ENCODE results near the gene SORCS1.

DNA sequence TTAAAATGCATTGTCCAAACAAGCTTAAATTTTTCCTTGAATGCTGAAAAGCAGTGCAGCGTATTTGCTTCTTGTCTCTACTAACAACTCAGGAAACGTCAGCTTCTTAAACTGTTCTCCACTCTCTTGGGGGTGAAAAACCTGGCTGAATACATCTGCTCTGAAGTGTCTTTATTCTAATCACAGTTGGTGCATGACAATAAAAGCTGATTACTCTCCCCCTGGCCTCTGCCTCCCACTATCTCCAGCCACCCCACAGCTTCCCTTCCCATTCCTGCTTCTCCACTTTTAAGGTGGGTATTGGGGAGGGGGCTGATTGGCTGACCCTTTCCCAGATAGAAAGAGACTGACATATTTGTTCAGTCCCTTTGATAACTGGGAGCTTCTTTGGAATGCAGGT, 456.0 kb downstream of the SORCS1 start:
- TF ChIP-seq POLR2A (IDR thresholded peaks at IDR 0.05; ENCODE audit: borderline replicate concordance, extremely low read depth, insufficient read depth, insufficient read length), result no peak
- no peak for TF ChIP-seq EZH2phosphoT487 (IDR thresholded peaks at IDR 0.05; ENCODE audit: borderline replicate concordance)
- no peak for TF ChIP-seq CTCF (IDR thresholded peaks at IDR 0.05 in 2 of 3, conservative IDR thresholded peaks at IDR 0.05 in 1 of 3; ENCODE audit: borderline replicate concordance in 1 of 3, insufficient read depth in 1 of 3, low read depth in 2 of 3, low read length in 2 of 3)
- TF ChIP-seq JUND (IDR thresholded peaks at IDR 0.05), result no peak
- TF ChIP-seq TCF7L2 (IDR thresholded peaks at IDR 0.05; ENCODE audit: borderline replicate concordance, extremely low read depth, insufficient read depth, insufficient read length), result no peak
- TF ChIP-seq SP1 (IDR thresholded peaks at IDR 0.05; ENCODE audit: low read depth), result no peak
- TF ChIP-seq ZNF274 (IDR thresholded peaks at IDR 0.05; ENCODE audit: low read depth, low read length), result no peak
- TF ChIP-seq EZH2 (IDR thresholded peaks at IDR 0.05), result no peak

All from HCT116 (cell line).